A673 (cell line): Measurements from ENCODE around the gene SOCS3.

Experiments used
- EZH2 ChIP-seq: fragments of 200-600 bp; sonication (generic); IDR thresholded peaks from 2 replicates; pipeline ENCODE4 v1.6.1; 2017; ENCODE audit warnings: borderline replicate concordance, low read depth, mild to moderate bottlenecking, mixed read lengths, antibody characterized with exemption, low read length; ENCODE audit not compliant: poor library complexity, severe bottlenecking
- TF ChIP-seq, protein P1 (sequence below): fragments of 300-800, 200-600 bp; sonication (generic); conservative IDR thresholded peaks from 2 replicates; pipeline ENCODE4 v1.5.1; 2017; ENCODE audit warnings: low read depth, mild to moderate bottlenecking, antibody characterized with exemption, low read length, moderate library complexity, mixed read lengths

DNA sequence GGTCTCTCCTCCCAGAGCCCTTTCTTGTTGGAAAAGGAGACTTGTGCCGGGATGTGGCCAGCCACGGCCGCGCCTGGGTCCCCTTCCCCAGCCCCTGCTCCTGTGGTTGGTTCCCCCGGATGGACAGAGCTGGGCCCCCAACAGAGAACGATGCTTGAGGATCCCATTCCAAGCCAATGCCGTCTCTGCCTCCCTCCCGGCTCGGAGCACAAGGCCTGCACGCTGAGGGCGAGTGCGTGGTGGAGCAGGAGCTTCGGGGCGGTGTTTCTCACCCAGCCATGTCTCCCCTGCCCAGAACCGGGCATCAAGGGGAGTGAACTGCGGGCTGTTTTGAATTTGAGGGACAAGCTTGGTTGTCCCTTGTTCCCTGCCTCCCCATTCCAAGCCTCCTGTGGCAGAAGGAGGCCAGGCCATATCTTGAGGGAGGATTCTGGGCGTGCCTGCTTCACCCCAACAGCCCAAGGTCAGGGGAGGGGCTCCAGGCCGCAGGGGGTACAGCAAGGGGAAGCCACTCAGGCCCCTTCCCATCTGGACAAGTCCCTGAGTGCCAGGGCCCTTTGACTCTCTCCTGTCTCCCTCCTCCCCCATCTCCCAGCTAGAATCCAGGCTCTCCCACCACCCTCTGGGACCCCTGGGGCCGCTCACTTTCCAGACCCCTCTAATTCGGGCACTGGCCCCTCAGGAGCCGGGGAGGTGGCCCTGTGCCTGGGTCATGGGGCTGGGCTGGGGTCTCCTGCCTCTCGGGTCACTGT is 43.6 kb downstream of the SOCS3 start:
- TF ChIP-seq, protein P1, sequence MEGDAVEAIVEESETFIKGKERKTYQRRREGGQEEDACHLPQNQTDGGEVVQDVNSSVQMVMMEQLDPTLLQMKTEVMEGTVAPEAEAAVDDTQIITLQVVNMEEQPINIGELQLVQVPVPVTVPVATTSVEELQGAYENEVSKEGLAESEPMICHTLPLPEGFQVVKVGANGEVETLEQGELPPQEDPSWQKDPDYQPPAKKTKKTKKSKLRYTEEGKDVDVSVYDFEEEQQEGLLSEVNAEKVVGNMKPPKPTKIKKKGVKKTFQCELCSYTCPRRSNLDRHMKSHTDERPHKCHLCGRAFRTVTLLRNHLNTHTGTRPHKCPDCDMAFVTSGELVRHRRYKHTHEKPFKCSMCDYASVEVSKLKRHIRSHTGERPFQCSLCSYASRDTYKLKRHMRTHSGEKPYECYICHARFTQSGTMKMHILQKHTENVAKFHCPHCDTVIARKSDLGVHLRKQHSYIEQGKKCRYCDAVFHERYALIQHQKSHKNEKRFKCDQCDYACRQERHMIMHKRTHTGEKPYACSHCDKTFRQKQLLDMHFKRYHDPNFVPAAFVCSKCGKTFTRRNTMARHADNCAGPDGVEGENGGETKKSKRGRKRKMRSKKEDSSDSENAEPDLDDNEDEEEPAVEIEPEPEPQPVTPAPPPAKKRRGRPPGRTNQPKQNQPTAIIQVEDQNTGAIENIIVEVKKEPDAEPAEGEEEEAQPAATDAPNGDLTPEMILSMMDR = no peak
- no peak for TF ChIP-seq EZH2
